HG02943 (cell line): Measurements from ENCODE around the gene CDH23.

Source experiments
- ATAC-seq: cut with Tn5 transposase; IDR thresholded peaks from one replicate; pipeline ENCODE4 v1.9.1; 2021; ENCODE audit warnings: mild to moderate bottlenecking, low read depth, moderate library complexity; ENCODE audit not compliant: unreplicated experiment

CDH23 gene

GRCh38 chr10:71368643-71369042 lies 28.1 kb upstream of the CDH23 start:
- ATAC-seq, result no peak

- no peak for ATAC-seq
Measured at GRCh38 chr10:71369602-71370001, 27.1 kb upstream of the CDH23 start.

DNA sequence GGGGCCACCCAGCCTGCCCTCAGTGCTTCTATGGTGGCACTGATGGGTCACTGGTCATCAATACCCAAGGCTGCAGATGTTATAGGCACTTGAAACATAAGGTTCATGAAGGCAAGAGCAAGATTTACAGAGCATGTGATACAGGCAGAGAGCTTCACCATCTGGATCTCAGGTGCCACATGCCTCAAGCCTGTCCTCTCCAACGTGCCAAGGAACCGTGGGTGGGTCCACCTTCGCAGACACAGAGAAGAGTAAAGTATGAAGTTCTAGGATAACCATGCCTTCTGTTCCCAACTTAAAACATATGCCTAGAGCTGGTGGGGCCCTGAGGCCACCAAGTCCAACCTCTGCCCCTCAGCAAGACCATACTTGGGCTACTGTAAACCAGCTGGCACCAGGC lies 26.7 kb upstream of the CDH23 start:
- no peak for ATAC-seq

GRCh38 chr10:71371750-71372166 lies 25.0 kb upstream of the CDH23 start:
- ATAC-seq, result no peak

DNA sequence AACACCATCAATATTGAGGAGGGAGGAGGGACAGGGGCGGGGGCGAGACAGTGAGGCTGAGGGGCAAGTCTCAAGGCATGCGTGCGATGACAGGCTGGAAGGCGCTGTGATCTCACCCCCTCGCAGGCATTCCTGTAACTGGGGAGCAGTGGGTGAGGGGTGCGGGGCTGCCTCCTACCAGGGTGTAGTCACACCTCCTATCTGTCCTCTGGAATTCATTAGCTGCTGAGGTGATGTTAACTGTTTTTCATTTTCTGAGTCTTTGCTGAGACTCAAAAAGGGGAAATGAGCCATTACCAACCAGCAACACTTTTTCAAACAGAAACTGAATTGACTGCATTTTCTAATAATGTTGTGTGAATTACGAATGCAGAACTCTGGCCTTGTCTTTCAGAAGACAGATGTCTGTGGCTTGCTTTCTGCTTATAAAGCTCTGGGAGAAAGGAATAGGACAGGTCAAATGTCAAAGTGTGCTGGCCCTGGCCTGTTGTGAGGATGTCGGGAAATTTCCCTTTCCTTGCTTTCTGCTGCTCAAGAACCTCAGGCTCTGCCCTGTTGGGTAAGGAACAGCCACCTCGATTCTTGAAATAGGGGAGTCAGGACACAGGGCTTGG lies 23.7 kb upstream of the CDH23 start:
- ATAC-seq, result peak; percentile 39

DNA sequence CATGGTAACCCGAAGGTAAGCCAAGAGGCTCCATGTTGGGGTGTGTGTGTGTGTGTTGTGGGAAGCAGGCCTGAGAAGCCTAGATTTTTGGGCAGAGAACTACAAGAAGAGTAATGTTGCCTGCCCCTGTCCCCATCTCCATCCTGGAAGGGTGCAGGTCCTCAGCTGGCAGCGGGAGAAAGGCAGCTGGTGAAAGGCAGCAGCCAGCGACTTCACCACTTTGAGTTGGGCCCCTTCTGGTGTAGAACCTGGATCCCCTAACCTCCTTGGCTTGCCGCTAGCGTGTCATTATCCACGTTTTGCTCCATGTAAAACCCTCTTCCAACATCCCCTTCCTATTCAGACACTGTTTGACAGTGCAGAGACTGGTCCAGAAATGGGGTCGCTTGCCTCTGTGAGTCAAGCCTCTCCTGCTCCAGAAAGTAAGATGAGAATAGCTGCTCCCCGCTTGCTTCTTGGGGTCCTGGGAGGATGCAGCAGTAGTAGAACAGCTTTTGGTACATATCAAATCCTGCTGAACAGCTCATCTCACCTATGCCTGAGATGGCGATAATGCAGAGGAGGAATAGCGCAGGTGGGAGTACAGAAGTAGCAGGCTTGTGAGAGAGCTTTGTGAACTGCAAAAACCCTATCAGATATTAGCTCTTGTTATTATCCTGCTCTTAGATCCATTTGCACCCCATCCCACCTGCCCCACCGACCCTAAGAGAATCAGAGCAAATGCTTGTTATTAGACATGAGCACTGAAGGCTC lies 22.1 kb upstream of the CDH23 start:
- ATAC-seq, result no peak

DNA sequence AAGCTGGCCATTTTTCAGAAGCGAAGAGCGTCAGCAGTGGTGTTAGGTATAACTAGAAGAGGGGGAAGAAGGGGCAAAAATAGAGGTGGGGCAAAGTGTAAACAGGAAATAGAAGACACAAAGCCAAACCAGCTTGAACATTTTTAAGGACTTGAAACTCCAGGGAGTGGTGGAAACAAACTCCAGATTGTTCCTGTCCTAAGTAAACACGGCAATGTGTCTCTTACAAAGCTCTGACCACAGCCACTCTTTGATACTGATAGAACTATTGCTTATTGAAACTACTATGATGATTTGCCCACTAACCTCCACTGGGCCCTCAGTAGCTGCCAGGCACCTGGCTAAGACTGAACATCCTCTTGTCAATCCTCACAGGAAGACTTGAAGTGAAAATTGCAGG lies 20.8 kb upstream of the CDH23 start:
- no peak for ATAC-seq

- ATAC-seq, result no peak
Measured at GRCh38 chr10:71378336-71379117, 18.2 kb upstream of the CDH23 start.

- ATAC-seq, result no peak
Measured at GRCh38 chr10:71379118-71379766, 17.5 kb upstream of the CDH23 start.

DNA sequence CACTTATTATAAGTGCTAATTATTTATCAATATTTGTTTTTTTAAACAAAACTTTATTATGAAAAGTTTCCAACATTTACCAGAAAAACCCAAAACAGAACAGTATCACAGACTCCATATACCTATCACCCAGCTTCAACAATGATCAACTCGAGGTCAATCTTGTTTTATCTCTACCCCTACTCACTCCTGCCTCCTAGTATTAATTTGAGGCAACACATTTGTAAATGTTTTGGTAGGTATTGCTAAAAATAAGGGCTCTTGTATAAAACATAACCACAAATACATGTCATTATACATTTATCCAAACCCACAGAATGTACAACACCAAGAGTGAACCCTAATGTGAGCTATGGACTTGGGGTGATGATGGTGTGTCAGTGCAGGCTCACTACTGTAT lies 15.9 kb upstream of the CDH23 start:
- ATAC-seq, result no peak

GRCh38 chr10:71381611-71382010 lies 15.1 kb upstream of the CDH23 start:
- ATAC-seq, result no peak

- no peak for ATAC-seq
Measured at GRCh38 chr10:71382028-71382427, 14.7 kb upstream of the CDH23 start.

DNA sequence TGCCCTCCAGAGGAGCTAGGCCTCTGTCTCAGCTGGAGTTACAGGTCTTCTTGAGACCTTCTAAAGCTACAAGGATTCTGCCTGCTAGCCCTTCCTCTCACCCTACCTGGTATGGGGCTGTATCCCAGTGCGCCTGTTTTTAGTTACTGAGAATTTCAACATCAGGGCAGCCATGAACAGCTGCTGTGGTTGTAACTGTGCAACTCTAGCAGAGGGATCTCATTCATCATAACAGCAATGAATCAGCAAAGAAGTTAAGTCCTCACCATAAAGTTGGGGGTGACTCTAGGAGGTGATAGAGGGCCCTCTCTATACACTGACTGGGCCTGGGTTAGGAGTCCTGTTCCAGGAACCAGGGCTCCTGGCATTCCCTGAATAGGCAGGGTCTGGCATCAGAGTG lies 14.0 kb upstream of the CDH23 start:
- no peak for ATAC-seq

GRCh38 chr10:71383972-71384687 lies 12.6 kb upstream of the CDH23 start:
- ATAC-seq, result no peak

GRCh38 chr10:71388171-71388570 lies 8.5 kb upstream of the CDH23 start:
- no peak for ATAC-seq

- ATAC-seq, result no peak
Measured at GRCh38 chr10:71388583-71389310, 8.0 kb upstream of the CDH23 start.

GRCh38 chr10:71389768-71390460 lies 6.8 kb upstream of the CDH23 start:
- no peak for ATAC-seq

GRCh38 chr10:71390461-71390835 lies 6.3 kb upstream of the CDH23 start:
- no peak for ATAC-seq
